HG02571 (cell line): ENCODE measurements around the gene ERGIC1.

Experiments
- ATAC-seq: cut with Tn5 transposase; IDR thresholded peaks from one replicate; pipeline ENCODE4 v1.9.1; 2021; ENCODE audit warnings: mild to moderate bottlenecking, moderate library complexity; ENCODE audit not compliant: unreplicated experiment

Gene ERGIC1

DNA sequence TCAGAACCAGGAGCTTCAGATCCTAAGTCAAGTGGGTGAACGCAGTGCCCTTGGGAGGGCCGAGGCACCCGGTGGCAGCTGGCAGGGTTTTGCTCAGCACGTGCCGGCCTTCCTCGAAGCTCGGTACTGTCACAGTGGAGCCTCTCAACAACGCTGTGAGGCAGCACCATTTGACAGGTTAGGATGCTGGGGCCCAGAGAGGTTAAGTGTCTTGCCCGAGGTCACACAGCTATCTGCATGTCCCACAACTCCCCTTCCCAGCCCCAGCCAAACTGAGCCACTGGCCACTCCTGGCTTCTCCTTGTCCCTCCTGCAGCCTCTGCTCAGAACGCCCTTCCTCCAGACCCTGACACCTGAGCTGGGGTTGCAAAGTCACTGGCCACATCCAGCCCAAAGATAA is 81.5 kb downstream of the ERGIC1 start:
- ATAC-seq: no peak

GRCh38 chr5:172918421-172919371 is 84.6 kb downstream of the ERGIC1 start:
- no peak for ATAC-seq

DNA sequence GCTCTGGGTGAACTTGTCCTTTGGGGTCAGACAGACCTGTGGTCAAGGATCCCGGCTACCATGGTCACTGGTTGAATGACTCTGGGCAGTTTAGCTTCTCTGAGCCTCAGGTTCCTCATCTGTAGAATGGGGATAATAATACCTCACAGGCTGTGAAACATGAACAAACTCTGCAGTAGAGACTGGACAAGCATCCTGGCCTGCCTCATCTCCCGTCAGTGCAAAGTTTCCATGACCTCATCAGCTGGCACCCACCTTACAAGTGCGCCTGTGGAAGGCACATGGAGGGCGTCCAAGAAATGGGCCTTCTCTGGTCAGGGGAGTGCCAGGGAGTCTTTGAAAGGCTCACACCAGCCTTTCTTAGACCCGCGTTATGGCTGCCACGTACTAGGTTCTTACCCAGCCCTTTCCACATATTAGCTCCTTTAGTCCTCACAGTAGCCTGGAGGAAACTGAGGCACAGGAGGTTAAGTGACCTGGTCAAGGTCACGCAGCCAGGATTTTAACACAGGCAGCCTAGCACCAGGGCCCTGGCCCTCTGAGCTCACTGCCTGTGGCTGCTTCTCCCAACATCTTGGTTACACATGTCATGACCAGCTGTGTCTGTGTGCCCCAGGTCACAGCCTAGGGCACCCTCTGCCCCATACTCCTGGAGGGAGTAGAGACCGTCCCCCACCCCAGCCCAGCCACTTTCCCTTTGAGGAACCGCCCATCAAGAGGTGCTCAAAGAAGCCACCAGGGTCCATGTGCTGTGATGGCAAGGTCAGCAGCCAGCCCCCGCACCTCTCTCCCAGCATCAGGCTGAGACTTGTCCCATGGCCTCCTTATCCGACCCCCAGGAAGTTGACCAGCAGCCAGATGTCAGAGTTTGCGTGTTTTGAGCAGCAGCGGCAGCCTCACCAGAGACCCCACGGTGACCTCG is 85.7 kb downstream of the ERGIC1 start:
- ATAC-seq: no peak

- ATAC-seq: no peak
Measured at GRCh38 chr5:172920447-172920849, 86.4 kb downstream of the ERGIC1 start.

DNA sequence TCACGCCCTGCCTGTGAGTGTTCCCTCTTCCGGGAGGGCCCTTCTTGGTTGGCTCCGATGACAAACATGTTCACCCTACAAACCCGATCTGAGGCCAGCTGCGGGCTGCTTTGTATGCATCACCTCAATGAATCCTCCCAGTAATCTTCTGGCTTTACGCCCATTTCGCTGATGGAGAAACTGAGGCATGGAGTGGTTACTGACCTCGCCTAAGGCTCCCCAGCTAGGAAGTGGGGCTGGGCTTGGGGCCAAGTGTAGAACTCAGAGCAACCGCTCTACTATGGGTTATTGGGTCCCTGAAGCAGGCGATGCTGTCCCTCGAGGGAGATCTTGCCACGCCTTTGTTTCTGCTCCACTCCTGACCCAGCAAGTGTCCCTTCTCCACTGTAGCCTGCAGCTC is 86.9 kb downstream of the ERGIC1 start:
- ATAC-seq: no peak

DNA sequence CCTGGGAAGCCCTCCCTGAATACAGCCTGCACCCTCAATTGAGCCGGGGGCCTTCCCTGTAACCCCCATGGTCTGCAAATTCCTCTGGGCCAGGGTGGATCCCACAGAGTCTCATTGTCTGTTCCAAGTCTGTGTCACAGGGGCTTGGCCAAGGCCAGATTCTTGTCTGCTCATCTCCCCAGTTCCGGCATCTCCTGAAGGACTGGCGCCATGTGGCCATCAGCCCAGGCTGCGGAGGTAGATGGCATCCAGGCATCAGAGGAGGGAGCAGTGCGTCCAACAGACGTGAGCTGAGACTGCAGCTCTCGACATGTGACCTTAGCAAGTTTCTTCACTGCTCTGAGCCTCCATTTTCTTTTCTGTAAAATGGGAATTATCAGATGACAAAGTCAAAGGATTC is 87.9 kb downstream of the ERGIC1 start:
- no peak for ATAC-seq

GRCh38 chr5:172923539-172923938 is 89.5 kb downstream of the ERGIC1 start:
- ATAC-seq: no peak

- no peak for ATAC-seq
Measured at GRCh38 chr5:172925336-172925948, 91.4 kb downstream of the ERGIC1 start.

GRCh38 chr5:172926008-172926523 is 92.0 kb downstream of the ERGIC1 start:
- no peak for ATAC-seq

GRCh38 chr5:172926796-172927195 is 92.7 kb downstream of the ERGIC1 start:
- ATAC-seq: no peak

- ATAC-seq: no peak
Measured at GRCh38 chr5:172929371-172929838, 95.4 kb downstream of the ERGIC1 start.

DNA sequence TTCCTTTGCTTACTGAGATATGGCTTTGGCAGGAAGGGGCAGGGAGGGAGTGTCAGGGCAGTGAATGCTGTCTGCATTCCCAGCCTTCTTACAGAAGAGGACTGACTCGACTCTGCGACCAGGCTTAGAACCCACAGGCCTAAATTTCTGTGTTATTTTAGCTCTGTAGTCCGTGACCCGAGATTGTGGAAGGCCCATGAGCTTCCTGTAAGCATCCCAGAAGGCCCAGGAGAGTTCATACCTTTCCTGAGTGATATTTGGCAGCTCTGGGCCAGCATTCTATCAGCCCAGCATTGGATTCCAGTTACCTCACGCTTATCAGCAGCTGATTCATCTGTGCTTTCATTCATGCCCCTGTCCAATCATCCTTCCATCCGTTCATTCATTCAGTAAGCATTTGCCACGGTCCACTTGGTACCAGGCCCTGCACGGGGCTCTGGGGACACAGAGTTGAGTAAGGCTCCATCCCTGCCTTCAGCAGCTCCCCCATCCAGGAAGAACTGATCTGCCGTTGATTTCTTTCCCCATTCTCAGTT is 97.0 kb downstream of the ERGIC1 start:
- no peak for ATAC-seq

- ATAC-seq: no peak
Measured at GRCh38 chr5:172932313-172933017, 98.4 kb downstream of the ERGIC1 start.

GRCh38 chr5:172933238-172933637 is 99.2 kb downstream of the ERGIC1 start:
- no peak for ATAC-seq

DNA sequence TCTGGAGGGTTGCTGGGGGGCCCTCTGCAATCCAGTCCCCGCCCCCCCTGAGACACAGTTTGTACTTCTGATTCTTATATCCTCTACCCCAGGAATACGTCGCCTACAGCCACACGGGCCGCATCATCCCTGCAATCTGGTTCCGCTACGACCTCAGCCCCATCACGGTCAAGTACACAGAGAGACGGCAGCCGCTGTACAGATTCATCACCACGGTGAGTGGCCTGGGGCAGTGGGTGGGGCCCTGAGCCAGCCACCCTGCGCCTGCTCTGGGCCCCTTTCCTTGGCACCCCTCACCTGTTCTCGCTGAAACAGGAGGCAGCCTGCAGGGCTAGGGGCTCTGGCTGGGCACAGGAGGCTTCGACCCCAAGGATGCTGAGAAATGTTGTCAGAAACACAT is 101.0 kb downstream of the ERGIC1 start:
- no peak for ATAC-seq

DNA sequence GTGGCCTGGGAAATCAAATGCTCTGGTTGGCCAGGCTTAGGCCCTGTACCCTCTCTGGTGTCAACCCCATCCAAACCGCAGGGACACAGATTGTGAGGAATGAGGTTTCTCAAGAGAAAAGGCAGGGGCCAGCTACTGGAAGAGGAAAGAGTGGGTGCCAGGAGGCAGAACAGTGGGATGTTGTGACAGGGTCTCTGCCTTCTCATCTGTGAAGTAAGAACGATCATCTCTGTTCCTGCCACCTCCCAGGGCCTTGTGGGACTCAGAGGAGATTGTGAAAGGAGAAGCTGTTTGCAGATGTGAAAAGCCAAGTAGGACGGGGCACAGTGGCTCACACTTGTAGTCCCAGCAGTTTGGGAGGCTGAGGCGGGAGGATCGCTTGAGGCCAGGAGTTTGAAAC is 102.3 kb downstream of the ERGIC1 start:
- no peak for ATAC-seq

- no peak for ATAC-seq
Measured at GRCh38 chr5:172939071-172939470, 105.0 kb downstream of the ERGIC1 start.

GRCh38 chr5:172939611-172940267 is 105.7 kb downstream of the ERGIC1 start:
- no peak for ATAC-seq

DNA sequence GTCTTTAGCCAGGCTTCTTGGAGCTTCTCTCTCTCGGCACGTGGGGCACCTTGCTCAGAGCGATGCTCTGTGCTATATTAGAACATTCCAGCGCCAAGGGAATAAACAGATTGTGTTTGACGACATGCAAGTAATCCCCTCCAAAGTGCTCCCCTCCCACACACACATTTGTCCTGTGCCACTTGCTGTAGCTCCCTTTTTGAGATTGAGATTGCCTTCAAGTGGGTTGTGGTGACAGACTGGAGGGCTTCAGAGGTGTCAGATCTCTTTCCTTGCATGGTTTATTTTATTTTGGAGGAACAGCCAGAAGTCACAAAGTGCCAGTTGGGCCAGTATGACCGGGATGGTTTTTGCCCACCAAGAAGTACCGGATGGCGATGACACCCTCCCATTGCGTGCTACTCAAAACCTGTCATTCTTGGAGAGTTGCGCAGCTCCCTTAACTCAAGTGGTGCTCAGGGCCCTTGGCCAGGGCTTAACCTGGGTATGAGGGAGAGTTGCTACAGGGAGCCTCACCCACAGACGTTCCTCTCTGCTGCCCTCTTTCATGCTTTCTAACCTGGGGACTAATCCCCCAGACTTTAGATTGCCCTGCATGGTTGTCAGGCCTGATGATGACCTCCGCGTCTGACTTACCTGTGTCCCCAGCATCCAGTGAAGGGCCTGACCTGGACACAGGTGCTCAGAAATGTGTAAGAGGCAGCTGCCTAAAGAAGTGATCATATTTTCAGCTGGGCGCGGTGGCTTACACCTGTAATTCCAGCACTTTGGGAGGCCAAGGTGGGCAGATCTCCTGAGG is 106.4 kb downstream of the ERGIC1 start:
- no peak for ATAC-seq
